HepG2 (cell line): ENCODE data around the gene TAAR9. TPM values are rescaled to one million over a fixed set of nuclear protein-coding genes. Genes with fewer than 3 reads are reported as not detected.

Experiments used
- DR1 ChIP-seq: sonication (generic); formaldehyde crosslinking; IDR thresholded peaks from 2 replicates; pipeline ENCODE4 v1.8.0; 2021; ENCODE audit warnings: mild to moderate bottlenecking, missing genetic modification reagents, inconsistent platforms
- HINFP ChIP-seq: sonication (generic); formaldehyde crosslinking; IDR thresholded peaks from 2 replicates; pipeline ENCODE4 v1.4.0; 2020; ENCODE audit warnings: low read depth, mild to moderate bottlenecking, missing genetic modification reagents
- ZBTB40 ChIP-seq, 2 experiments: fragments of 450-650 bp in 1 of 2; sonication (generic) in 1 of 2; formaldehyde crosslinking in 1 of 2; IDR thresholded peaks; 2 replicates each; pipeline versions ENCODE4 v1.6.1 to v1.8.0; 2016 to 2022; ENCODE audit warnings: antibody characterized with exemption in 1 of 2, mild to moderate bottlenecking in 1 of 2, missing genetic modification reagents in 1 of 2
- ZNF777 ChIP-seq: sonication (generic); formaldehyde crosslinking; IDR thresholded peaks from 2 replicates; pipeline ENCODE4 v1.4.0; 2020; ENCODE audit warnings: missing genetic modification reagents
- polyA plus RNA-seq, 8 experiments: library from polyadenylated mRNA; depleted of rRNA in 3 of 8; stranded (reverse) in 7 of 8; unstranded in 1 of 8; fragments of >200 nt; fragmentation: Illumina TruSeq in 4 of 8; extraction: Trizol in 4 of 8; gene quantifications; 2 replicates each; pipeline versions ENCODE4 v1.2.1 to v1.2.3, GENCODE V29; 2011 to 2016; ENCODE audit warnings: low read depth in 4 of 8, missing spikeins in 1 of 8, mixed read lengths in 1 of 8; ENCODE audit not compliant: insufficient read depth in 1 of 8
- total RNA-seq, 5 experiments: library from RNA; depleted of rRNA; stranded (reverse); fragments of >200 nt; fragmentation: Illumina TruSeq; extraction: Trizol; gene quantifications; 2 replicates each; pipeline ENCODE4 v1.2.3, GENCODE V29; 2016; ENCODE audit warnings: low read depth in 1 of 5

The TAAR9 gene
- total and polyA plus RNA-seq, 2 of the 13 experiments (the other 11 are each of a cell fraction or from before 2014, with no cell fraction given) = 0.07 TPM; not detected in 1

GRCh38 chr6:132491881-132492280, 46.2 kb upstream of the TAAR9 start (continued):
- no peak for TF ChIP-seq ZBTB40 (IDR thresholded peaks at IDR 0.05)
- TF ChIP-seq ZBTB40 (CRISPR knock-in tag; IDR thresholded peaks at IDR 0.05) = no peak
- TF ChIP-seq HINFP = no peak
- no peak for TF ChIP-seq DR1 (CRISPR knock-in tag)
- no peak for TF ChIP-seq ZNF777
